Dermis microvascular lymphatic vessel endothelial cell (primary cell): ENCODE results near the gene AKAP1. TPM values are rescaled to one million over a fixed set of nuclear protein-coding genes. Genes with fewer than 3 reads are reported as not detected.
A peak's percentile ranks its signal among the peaks of the same experiment; 100 is the strongest.

ENCODE experiments used
- DNase-seq, 2 donors: peaks; one replicate each; pipeline versions ENCODE4 v3.0.0 to v3.0.0-alpha.2; 2010; ENCODE audit warnings: low read depth in 2 of 2
- total RNA-seq: library from RNA; depleted of rRNA; stranded (reverse); fragments of >200 nt; gene quantifications from 2 replicates; pipeline ENCODE4 v1.2.1, GENCODE V29; 2014

Gene AKAP1
- total RNA-seq, 1 donor from 2014 or later, result 22.1 TPM

DNA sequence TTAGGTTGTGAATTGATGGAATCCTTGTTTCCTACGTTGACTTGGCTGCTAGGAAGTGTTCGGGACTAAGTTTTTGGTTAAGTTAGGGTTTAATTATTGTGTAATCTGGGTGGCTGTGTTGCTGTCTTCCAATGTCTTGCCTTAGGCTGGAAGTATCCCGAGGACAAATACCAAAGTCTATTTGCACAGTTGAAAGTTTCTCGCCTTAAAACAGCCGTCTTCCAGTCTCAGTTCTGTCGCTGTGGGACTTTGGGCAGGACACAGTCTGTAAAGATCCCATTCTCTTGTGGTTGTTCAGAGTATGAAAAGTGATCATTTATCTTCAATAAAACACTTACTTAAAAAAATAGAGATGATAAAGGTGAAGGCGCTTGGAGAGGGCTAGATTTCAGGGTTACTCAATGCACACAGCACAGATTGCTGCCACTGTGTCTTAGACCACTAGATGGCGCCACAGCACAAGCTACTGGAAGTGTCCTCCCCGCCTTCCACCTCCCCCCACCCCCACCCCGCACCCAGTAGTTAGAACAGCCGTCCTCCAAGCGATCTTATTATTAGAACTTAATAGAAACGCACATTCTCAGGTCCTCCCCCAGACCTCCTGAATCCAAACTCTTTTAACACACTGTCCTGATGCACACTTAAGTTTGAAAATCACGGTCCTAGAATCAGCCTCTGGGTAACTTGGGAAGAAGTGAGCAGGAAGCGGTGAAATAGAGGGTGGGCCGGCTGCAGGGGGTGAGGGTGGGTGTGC is 45.8 kb downstream of the AKAP1 start:
- peak; percentile 48 to 75 for DNase-seq

GRCh38 chr17:57132663-57133062 is 47.6 kb downstream of the AKAP1 start:
- DNase-seq, result no peak

- DNase-seq, result no peak
These were observed 48.4 kb downstream of the AKAP1 start for GRCh38 chr17:57133486-57133885.

GRCh38 chr17:57135026-57135788 is 50.2 kb downstream of the AKAP1 start:
- no peak for DNase-seq

DNA sequence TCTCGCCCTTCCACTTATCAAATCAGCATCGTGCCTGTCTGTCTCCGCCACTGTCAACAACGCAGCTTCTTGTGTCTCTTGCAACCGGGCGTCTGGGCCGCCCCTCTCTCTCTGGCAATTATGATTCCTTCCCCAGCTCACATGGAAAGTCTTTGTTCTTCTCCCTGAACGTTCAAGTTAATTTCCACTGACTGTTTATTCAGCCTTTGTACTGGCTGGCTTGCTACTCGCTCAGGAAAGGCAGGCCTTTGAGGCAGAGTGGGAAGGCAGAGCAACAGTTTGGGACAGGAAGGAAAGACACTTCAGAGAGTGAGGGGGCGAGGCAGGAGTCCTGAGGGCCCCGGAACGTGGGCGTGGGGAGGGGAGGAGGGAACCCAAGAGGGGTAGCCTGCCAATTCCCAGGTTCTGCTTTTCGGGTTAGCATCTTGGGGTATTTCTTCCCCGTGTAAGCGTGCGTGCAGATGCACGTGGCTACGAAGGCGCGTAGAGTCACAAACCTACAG is 50.8 kb downstream of the AKAP1 start:
- DNase-seq, result peak in 1 of 2 donors; percentile 46

GRCh38 chr17:57136355-57136754 is 51.3 kb downstream of the AKAP1 start:
- DNase-seq, result no peak

- DNase-seq, result no peak
These were observed 53.2 kb downstream of the AKAP1 start for GRCh38 chr17:57138030-57138911.

- no peak for DNase-seq
These were observed 54.0 kb downstream of the AKAP1 start for GRCh38 chr17:57138956-57139576.

GRCh38 chr17:57140316-57140715 is 55.3 kb downstream of the AKAP1 start:
- DNase-seq, result no peak

DNA sequence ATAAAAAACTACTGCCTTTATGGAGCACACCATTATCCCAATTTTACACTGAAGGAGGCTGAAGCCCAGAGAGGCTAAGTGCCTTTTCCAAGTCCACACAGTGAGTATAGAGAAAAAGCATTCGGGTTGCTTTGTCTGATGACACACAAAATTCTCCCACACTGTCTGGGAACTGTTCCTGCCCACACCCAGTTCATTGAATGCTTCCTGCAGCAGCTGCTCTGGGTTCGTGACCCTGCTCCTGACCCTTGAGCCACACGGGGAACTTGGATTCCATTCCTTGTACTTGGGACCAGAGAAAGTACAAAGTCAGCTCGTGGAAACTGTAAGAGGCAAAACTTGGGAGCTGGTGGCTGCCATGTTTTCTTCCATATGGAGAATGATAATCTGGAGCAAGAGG is 57.9 kb downstream of the AKAP1 start:
- no peak for DNase-seq

GRCh38 chr17:57143361-57143760 is 58.3 kb downstream of the AKAP1 start:
- DNase-seq, result no peak

DNA sequence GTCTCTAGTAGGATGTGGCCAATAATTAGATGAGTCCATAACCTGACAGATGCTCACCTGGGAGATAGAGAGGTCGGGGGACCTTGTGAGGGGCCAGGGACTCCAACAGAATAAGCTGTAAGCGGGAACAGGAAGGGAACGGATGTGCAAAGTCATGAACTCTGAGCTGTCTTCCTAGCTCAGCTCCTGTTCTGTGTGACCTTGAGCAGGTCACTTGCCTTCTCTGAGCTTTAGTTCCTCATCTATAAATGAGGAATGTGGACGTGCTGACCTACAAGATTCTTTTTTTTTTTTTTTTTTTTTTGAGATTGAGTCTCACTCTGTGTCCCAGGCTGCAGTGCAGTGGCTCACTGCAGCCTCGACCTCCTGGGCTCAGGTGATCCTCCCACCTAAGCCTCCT is 58.9 kb downstream of the AKAP1 start:
- no peak for DNase-seq

DNA sequence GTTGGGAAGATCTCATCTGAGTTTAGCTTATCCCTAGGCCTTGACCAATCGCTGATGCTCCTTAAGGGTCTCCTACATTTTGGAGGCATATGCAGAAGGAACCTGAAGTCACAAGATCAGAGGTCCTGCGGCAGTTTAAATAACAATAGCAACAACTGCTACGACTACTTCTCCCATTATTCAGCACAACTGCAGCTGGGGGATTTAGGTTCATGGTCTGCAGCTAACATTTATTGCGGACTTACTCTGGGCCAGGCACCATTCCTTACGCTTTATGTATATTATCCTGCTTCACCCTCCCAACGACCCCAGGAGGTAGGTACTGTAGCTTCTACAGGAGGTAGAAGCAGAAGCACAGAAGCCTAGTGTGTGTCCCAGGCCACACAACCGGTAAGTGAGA is 59.5 kb downstream of the AKAP1 start:
- no peak for DNase-seq

DNA sequence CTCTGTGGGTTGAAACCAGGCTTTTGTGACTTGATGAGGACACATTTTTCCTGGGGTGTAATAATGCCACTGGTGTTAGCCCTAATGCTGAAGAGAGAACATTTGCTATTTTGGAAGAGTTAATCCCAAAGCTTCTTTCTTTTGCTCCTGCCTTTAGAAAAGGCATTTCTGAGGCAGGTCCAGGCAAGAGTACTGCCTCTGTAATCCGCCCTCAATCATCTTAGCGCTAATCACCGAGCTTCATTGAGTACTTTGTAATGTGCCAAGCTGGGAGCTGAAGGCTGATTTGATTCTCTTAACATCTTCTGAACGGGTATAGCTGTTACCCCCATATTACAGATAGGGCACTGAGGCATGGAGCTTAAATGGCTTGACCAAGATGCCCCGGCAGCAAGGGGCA is 60.3 kb downstream of the AKAP1 start:
- no peak for DNase-seq

GRCh38 chr17:57146273-57146672 is 61.2 kb downstream of the AKAP1 start:
- no peak for DNase-seq

GRCh38 chr17:57151798-57152197 is 66.8 kb downstream of the AKAP1 start:
- DNase-seq, result no peak

DNA sequence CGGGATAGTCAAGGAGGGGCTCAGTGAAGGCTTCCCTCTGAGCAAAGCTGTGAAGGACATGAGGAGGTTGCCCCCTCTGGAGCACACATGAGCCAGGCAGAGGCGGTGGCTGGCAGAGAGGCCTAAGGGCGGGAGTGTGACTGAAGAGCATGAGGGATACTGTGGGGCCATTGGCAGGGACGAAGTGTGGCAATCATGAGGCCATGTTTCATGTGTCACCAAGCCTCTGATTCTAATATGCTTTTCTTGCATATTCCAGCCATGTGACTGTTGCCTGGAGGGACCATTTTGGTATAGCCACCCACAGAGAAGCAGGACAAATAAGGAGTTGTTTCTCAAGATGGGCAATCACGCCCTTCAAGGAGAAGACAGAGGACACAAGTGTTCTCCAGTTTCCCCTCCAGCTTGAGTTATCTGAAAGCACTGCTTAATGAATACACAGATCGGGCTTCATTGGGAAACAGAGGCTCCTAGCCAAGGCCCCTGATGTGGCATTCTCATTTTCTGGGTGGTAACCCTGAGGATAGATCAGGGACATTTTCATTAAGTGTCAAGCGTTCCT is 68.0 kb downstream of the AKAP1 start:
- DNase-seq, result no peak

DNA sequence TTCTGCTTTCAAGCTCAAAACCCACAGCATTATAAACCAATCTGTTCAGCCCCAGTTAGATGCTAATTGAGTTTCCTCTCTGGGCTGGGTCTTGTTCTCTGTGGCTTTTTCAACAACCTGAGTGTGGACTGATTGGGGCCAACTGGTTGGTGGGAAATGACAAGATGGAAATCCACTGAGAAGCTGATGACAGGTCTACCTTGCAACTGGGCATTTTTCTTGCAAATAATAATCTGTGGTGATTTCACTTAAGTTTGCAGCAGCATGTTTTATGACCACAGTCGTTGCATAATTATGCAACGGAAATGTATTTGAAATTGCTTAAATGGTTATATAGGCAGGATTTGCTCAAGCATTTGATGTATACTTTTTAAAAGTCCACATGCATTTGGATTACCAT is 69.9 kb downstream of the AKAP1 start:
- DNase-seq, result no peak

GRCh38 chr17:57158325-57158724 is 73.3 kb downstream of the AKAP1 start:
- DNase-seq, result no peak

GRCh38 chr17:57158795-57159194 is 73.7 kb downstream of the AKAP1 start:
- no peak for DNase-seq

- DNase-seq, result no peak
These were observed 75.6 kb downstream of the AKAP1 start for GRCh38 chr17:57160624-57161023.
